MCF 10A (cell line): Measurements from ENCODE around the gene ZC3H10. TPM values are rescaled to one million over a fixed set of nuclear protein-coding genes. Genes with fewer than 3 reads are reported as not detected.
A peak's percentile ranks its signal among the peaks of the same experiment; 100 is the strongest.

Source experiments
- BruUV-seq: library from RNA; stranded (reverse); fragments of 400-500 nt; replicated peaks from 2 replicates; lab custom pipeline; 2021; lab: Mats Ljungman, UMichigan
- CTCF ChIA-PET: fragments of 300-600 bp; sonication (Branson Sonifier 250); formaldehyde crosslinking; extraction: SDS; loops from one replicate; lab custom pipeline; 2021; ENCODE audit warnings: antibody characterized with exemption, inconsistent platforms; lab: Yijun Ruan, JAX
- POLR2A ChIA-PET: fragments of 300-600, 350-650 bp; sonication (Branson Sonifier 250); formaldehyde crosslinking; extraction: SDS; loops from one replicate; lab custom pipeline; 2020; ENCODE audit warnings: antibody characterized with exemption, inconsistent platforms; lab: Yijun Ruan, JAX
- DNase-seq: peaks from one replicate; pipeline ENCODE4 v3.0.0-alpha.2; 2018; ENCODE audit not compliant: unreplicated experiment
- H3K27ac Mint-ChIP-seq: one replicate; pipeline ENCODE4 v1.8.0; 2022; ENCODE audit warnings: mild to moderate bottlenecking, low read depth, mixed read lengths; ENCODE audit not compliant: unreplicated experiment
- H3K27me3 Mint-ChIP-seq: one replicate; pipeline ENCODE4 v1.8.0; 2022; ENCODE audit warnings: mixed read lengths; ENCODE audit not compliant: insufficient read depth, unreplicated experiment
- H3K36me3 Mint-ChIP-seq: one replicate; pipeline ENCODE4 v1.8.0; 2022; ENCODE audit warnings: mild to moderate bottlenecking, moderate library complexity, mixed read lengths; ENCODE audit not compliant: insufficient read depth, unreplicated experiment
- H3K4me1 Mint-ChIP-seq: one replicate; pipeline ENCODE4 v1.8.0; 2022; ENCODE audit warnings: mixed read lengths; ENCODE audit not compliant: insufficient read depth, unreplicated experiment
- H3K4me3 Mint-ChIP-seq: one replicate; pipeline ENCODE4 v1.8.0; 2022; ENCODE audit warnings: mild to moderate bottlenecking, moderate library complexity, mixed read lengths; ENCODE audit not compliant: unreplicated experiment
- H3K9me3 Mint-ChIP-seq: one replicate; pipeline ENCODE4 v1.8.0; 2022; ENCODE audit warnings: mixed read lengths; ENCODE audit not compliant: unreplicated experiment
- CTCF ChIP-seq: fragments of 200-600 bp; IDR thresholded peaks from one replicate; pipeline ENCODE4 v1.8.0; 2022; ENCODE audit warnings: antibody characterized with exemption, mild to moderate bottlenecking; ENCODE audit not compliant: unreplicated experiment
- intact Hi-C: fragments of 100-400 bp; cut with micrococcal nuclease; formaldehyde crosslinking; loops from 2 replicates; pipeline ENCODE4 v1.14.1; 2022
- total RNA-seq: library from RNA; stranded (reverse); gene quantifications from 2 replicates; pipeline ENCODE4 v1.2.3, GENCODE V29; 2022

The ZC3H10 gene
- total RNA-seq, 1 experiment from 2014 or later, result 2.8 TPM

- intact Hi-C loops, result no loop called here
- CTCF ChIA-PET, result interaction anchor here (0.6 to 2.3 kb wide), 10 partner anchors 10 to 1768 kb away, joined by 3 to 9 read pairs (median 4); partner anchors contain the start of genes SMARCC2 and ZC3H10
- Mint-ChIP-seq H3K36me3 (peaks cover 35% of the 10 kb centered on the region), H3K4me1 (peaks cover 26% of the 10 kb centered on the region), H3K4me3 (peak overlapping the region; percentile 84), H3K27me3 (no peaks in the 10 kb centered on the region), H3K27ac (peak overlapping the region; percentile 84), H3K9me3 (no peaks in the 10 kb centered on the region)
- no peak for DNase-seq
- no peak for TF ChIP-seq CTCF
- POLR2A ChIA-PET, result interaction anchor here (0.6 to 5.5 kb wide), 47 partner anchors 10 to 509 kb away, joined by 3 to 165 read pairs (median 6); partner anchors contain the start of genes ANKRD52, CNPY2, COQ10A and ERBB3
- no TSS peak for BruUV-seq
Measured at GRCh38 chr12:56127485-56127887, 9.4 kb downstream of the ZC3H10 start.

- H3K36me3 Mint-ChIP-seq, result peaks cover 38% of the 10 kb centered on the region
- peak; percentile 100 for DNase-seq
- TSS peak; percentile 56 for BruUV-seq
- POLR2A ChIA-PET, result interaction anchor here (0.6 to 5.5 kb wide), 55 partner anchors 9 to 509 kb away, joined by 3 to 165 read pairs (median 5); partner anchors contain the start of genes ANKRD52, CNPY2, COQ10A and ERBB3
- peaks cover 26% of the 10 kb centered on the region for H3K4me1 Mint-ChIP-seq
- peak within 1 kb of the TSS; percentile 84 for H3K4me3 Mint-ChIP-seq
- CTCF ChIA-PET, result interaction anchor here (0.6 to 2.3 kb wide), 14 partner anchors 9 to 1769 kb away, joined by 3 to 9 read pairs (median 4); partner anchors contain the start of genes SMARCC2 and ZC3H10
- TF ChIP-seq CTCF, result no peak
- no peaks in the 10 kb centered on the region for H3K27me3 Mint-ChIP-seq
- no peaks in the 10 kb centered on the region for H3K9me3 Mint-ChIP-seq
- intact Hi-C loops, result loop anchor here (2.0 kb wide), 1 partner anchor 23 kb away; no protein-coding TSS in a partner anchor
- peak within 1 kb of the TSS; percentile 84 for H3K27ac Mint-ChIP-seq
Measured at GRCh38 chr12:56127888-56128669, 10.0 kb downstream of the ZC3H10 start, which contains the start of gene ESYT1. ESYT1 (plus strand) TSS chr12:56128267; CDS start chr12:56128320, 53 bp downstream.

GRCh38 chr12:56128670-56129205 is 10.7 kb downstream of the ZC3H10 start:
- intact Hi-C loops, result loop anchor here (2.0 kb wide), 1 partner anchor 22 kb away; no protein-coding TSS in a partner anchor
- Mint-ChIP-seq H3K9me3 (no peaks in the 10 kb centered on the region), H3K4me1 (peaks cover 26% of the 10 kb centered on the region), H3K36me3 (peaks cover 43% of the 10 kb centered on the region), H3K4me3 (peak overlapping the region; percentile 84), H3K27me3 (no peaks in the 10 kb centered on the region), H3K27ac (peak overlapping the region; percentile 84)
- ChIA-PET POLR2A (interaction anchor here (0.6 to 5.5 kb wide), 41 partner anchors 9 to 340 kb away, joined by 3 to 165 read pairs (median 6); partner anchors contain the start of genes ANKRD52, COQ10A, ERBB3 and MYL6), CTCF (interaction anchor here (0.6 to 2.3 kb wide), 7 partner anchors 9 to 495 kb away, joined by 3 to 9 read pairs (median 4); partner anchors contain the start of gene SMARCC2)
- peak; percentile 44 for DNase-seq
- no peak for TF ChIP-seq CTCF
- BruUV-seq, result no TSS peak
